Measurements from ENCODE around the gene GGCT. TPM values are rescaled to one million over a fixed set of nuclear protein-coding genes. Genes with fewer than 3 reads are reported as not detected.
"Not testable (repeated sequence)": the region's sequence is repeated elsewhere in the genome, so short reads cannot be mapped to it uniquely, and the experiment has no call there.

The GGCT gene
- total RNA-seq, 1 experiment from 2014 or later = 52.2 TPM

- intact Hi-C loops (cut with micrococcal nuclease; ENCODE audit: unreplicated experiment) = no loop called here
- ChIA-PET POLR2A (interaction anchor here (0.5 to 0.6 kb wide), 2 partner anchors 11 to 27 kb away, joined by 4 read pairs; no protein-coding TSS in a partner anchor), CTCF (interaction anchor here (0.6 kb wide), 1 partner anchor 271 kb away, joined by 3 read pairs; no protein-coding TSS in a partner anchor)
These were observed 39.3 kb upstream of the GGCT start for GRCh38 chr7:30543813-30544525.

GRCh38 chr7:30543115-30543514, 38.5 kb upstream of the GGCT start:
- H3K27ac ChIP-seq (ENCODE audit: low read length); BruUV-seq (replicated peaks); POLR2A ChIA-PET; intact Hi-C loops (cut with micrococcal nuclease; ENCODE audit: unreplicated experiment); DNase-seq (ENCODE audit: low read depth, low spot score); H3K9me3 ChIP-seq (ENCODE audit: control insufficient read depth, insufficient read depth, low read depth, low read length); H3K4me3 ChIP-seq (ENCODE audit: low read depth in 2 of 2, low read length in 2 of 2); CTCF ChIA-PET; H3K27me3 ChIP-seq (ENCODE audit: control insufficient read depth, insufficient read depth, low read length); H3K36me3 ChIP-seq (ENCODE audit: control insufficient read depth, insufficient read depth, low read length); H3K4me1 ChIP-seq (ENCODE audit: control insufficient read depth, insufficient read depth, low read length); ATAC-seq; in situ Hi-C loops (cut with HindIII; ENCODE audit: low pct_unique_long_range_greater_than_20kb, low sequenced_read_pairs): not testable (repeated sequence)

More at GRCh38 chr7:30543813-30544525, 39.3 kb upstream of the GGCT start:
- in situ Hi-C loops (cut with HindIII; ENCODE audit: low pct_unique_long_range_greater_than_20kb, low sequenced_read_pairs) = no loop called here
- Histone ChIP-seq H3K9me3 (ENCODE audit: control insufficient read depth, insufficient read depth, low read depth, low read length) (no peaks in the 10 kb centered on the region), H3K27me3 (ENCODE audit: control insufficient read depth, insufficient read depth, low read length) (no peaks in the 10 kb centered on the region), H3K4me3 (ENCODE audit: low read depth in 2 of 2, low read length in 2 of 2) (no peak overlapping the region), H3K27ac (ENCODE audit: low read length) (no peak overlapping the region), H3K36me3 (ENCODE audit: control insufficient read depth, insufficient read depth, low read length) (no peaks in the 10 kb centered on the region), H3K4me1 (ENCODE audit: control insufficient read depth, insufficient read depth, low read length) (no peaks in the 10 kb centered on the region)
- no TSS peak for BruUV-seq (replicated peaks)
- no peak for DNase-seq (ENCODE audit: low read depth, low spot score)
- ATAC-seq = no peak
- TF ChIP-seq CTCF (IDR thresholded peaks at IDR 0.05) = no peak
- TF ChIP-seq POLR2AphosphoS5 (IDR thresholded peaks at IDR 0.05; ENCODE audit: low read depth, low read length) = no peak
- no peak for TF ChIP-seq REST (IDR thresholded peaks at IDR 0.05; ENCODE audit: insufficient read depth in 1 of 2, low read depth in 2 of 2, low read length in 1 of 2)
- TF ChIP-seq SIN3A (IDR thresholded peaks at IDR 0.05; ENCODE audit: borderline replicate concordance, insufficient read depth, low read depth, low read length) = no peak
- no peak for TF ChIP-seq TCF7L2 (IDR thresholded peaks at IDR 0.05; ENCODE audit: low read depth, low read length)

- Histone ChIP-seq H3K4me1 (ENCODE audit: control insufficient read depth, insufficient read depth, low read length) (no peaks in the 10 kb centered on the region), H3K4me3 (ENCODE audit: low read depth in 2 of 2, low read length in 2 of 2) (no peak overlapping the region), H3K27me3 (ENCODE audit: control insufficient read depth, insufficient read depth, low read length) (no peaks in the 10 kb centered on the region; the same call in 1 of the 2 replicates), H3K27ac (ENCODE audit: low read length) (no peak overlapping the region), H3K9me3 (ENCODE audit: control insufficient read depth, insufficient read depth, low read depth, low read length) (no peaks in the 10 kb centered on the region), H3K36me3 (ENCODE audit: control insufficient read depth, insufficient read depth, low read length) (no peaks in the 10 kb centered on the region)
- intact Hi-C loops (cut with micrococcal nuclease; ENCODE audit: unreplicated experiment) = no loop called here
- in situ Hi-C loops (cut with HindIII; ENCODE audit: low pct_unique_long_range_greater_than_20kb, low sequenced_read_pairs) = no loop called here
- ATAC-seq (no peak), DNase-seq (ENCODE audit: low read depth, low spot score) (no peak)
- TF ChIP-seq TCF7L2 (IDR thresholded peaks at IDR 0.05; ENCODE audit: low read depth, low read length) (no peak), POLR2AphosphoS5 (IDR thresholded peaks at IDR 0.05; ENCODE audit: low read depth, low read length) (no peak), SIN3A (IDR thresholded peaks at IDR 0.05; ENCODE audit: borderline replicate concordance, insufficient read depth, low read depth, low read length) (no peak), CTCF (IDR thresholded peaks at IDR 0.05) (no peak)
- CTCF ChIA-PET = no interaction called here
- no TSS peak for BruUV-seq (replicated peaks)
- POLR2A ChIA-PET = no interaction called here
These were observed 29.3 kb upstream of the GGCT start for GRCh38 chr7:30533886-30534285.

Measured in Panc1 (cell line).